Breast epithelium (tissue), 4 donors: ENCODE measurements around the gene GLIS2. TPM values are rescaled to one million over a fixed set of nuclear protein-coding genes. Genes with fewer than 3 reads are reported as not detected.

Source experiments
- DNase-seq, 2 donors: peaks; one replicate each; pipeline ENCODE4 v3.0.0-alpha.2; 2019; ENCODE audit warnings: low spot score in 2 of 2
- H3K27ac ChIP-seq, 2 donors: fragments of 200-600 bp; sonication (generic) in 1 of 2; one replicate each; pipeline ENCODE4 v1.5.1; 2016 to 2019; ENCODE audit warnings: mild to moderate bottlenecking in 1 of 2
- H3K27me3 ChIP-seq, 2 donors: fragments of 200-600 bp; sonication (generic) in 1 of 2; one replicate each; pipeline versions ENCODE4 v1.5.1 to v1.6.0; 2017 to 2019; ENCODE audit warnings: control low read depth in 1 of 2, mild to moderate bottlenecking in 1 of 2
- H3K36me3 ChIP-seq: fragments of 200-600 bp; one replicate; pipeline ENCODE4 v1.5.1; 2019
- H3K4me1 ChIP-seq, 2 donors: fragments of 200-600 bp; sonication (generic); one replicate each; pipeline ENCODE4 v1.5.1; 2016 to 2019; ENCODE audit warnings: control low read depth in 1 of 2
- H3K4me3 ChIP-seq, 3 donors: fragments of 200-600 bp; sonication (generic); 1 replicate in 2 of 3; 2 replicates in 1 of 3; pipeline ENCODE4 v1.5.1; 2016 to 2019; ENCODE audit warnings: mild to moderate bottlenecking in 3 of 3, moderate library complexity in 2 of 3
- H3K9me3 ChIP-seq, 2 donors: fragments of 200-600 bp; sonication (generic) in 1 of 2; one replicate each; pipeline ENCODE4 v1.5.1; 2016 to 2019; ENCODE audit warnings: control low read depth in 1 of 2
- POLR2A ChIP-seq: fragments of 450-650 bp; IDR thresholded peaks from one replicate; pipeline ENCODE4 v1.6.1; 2016; ENCODE audit warnings: antibody characterized with exemption, mild to moderate bottlenecking, moderate library complexity
- POLR2AphosphoS5 ChIP-seq, 3 donors: sonication (generic); formaldehyde crosslinking; IDR thresholded peaks; one replicate each; pipeline ENCODE4 v1.6.1; 2017; ENCODE audit warnings: antibody characterized with exemption in 3 of 3
- intact Hi-C: fragments of 100-400 bp; cut with DNase I; formaldehyde crosslinking; loops from one replicate; pipeline ENCODE4 v1.15.1; 2023; ENCODE audit warnings: low total_unique reads
- total RNA-seq, 3 donors: library from RNA; depleted of rRNA; stranded (reverse); fragments of >200 nt; gene quantifications; one replicate each; pipeline ENCODE4 v1.1.0, GENCODE V29; 2016
- TF ChIP-seq, protein P1 (sequence below), 3 donors: fragments of 450-650 bp; IDR thresholded peaks; one replicate each; pipeline ENCODE4 v1.5.1; 2016 to 2017; ENCODE audit warnings: antibody characterized with exemption in 3 of 3, mild to moderate bottlenecking in 3 of 3, moderate library complexity in 3 of 3

Gene GLIS2
- total RNA-seq, 3 donors from 2014 or later, result 0.96 to 3.9 (median 1.5) TPM

DNA sequence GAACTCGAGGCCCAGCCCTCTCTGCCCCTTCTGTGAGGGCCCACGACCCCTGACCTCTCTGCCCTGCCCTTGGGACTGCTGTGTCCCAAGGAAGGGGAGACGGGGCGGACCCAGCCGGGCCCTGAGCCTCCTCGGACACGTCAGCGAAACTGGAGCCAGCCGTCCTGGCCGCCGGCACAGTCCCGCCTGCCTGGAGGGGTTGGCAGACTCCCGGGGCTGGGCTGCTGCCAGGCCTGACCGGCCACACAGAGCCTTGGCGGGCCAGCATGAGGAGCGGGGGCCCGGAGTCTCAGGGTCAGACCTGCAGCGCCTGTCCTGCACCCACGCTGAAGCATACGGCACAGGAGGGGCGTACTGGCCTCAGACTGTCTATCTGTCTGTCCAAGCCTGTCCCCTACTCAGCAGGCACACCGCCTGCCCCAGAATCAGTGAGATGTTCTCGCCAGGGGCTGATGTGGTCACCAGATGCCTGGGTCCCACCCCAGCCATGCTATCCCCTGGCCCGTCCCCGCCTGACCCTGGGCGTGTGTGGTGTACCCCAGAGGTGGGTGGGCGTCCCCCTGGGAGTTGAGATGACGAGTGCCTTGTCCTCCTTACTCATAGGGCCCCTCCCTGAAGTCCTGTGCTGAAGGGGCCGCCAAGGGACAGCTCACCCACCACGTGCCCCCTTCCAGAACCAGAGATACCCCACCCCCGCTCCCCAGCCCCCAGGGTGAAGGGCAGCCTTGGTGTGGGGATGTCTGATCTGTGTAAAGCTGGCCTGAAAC, 60.4 kb downstream of the GLIS2 start:
- Histone ChIP-seq H3K27ac (peak overlapping the region; percentile 91 to 97), H3K4me1 (peaks cover 30 to 61% of the 10 kb centered on the region in 2 donors), H3K4me3 (peak overlapping the region; percentile 15 to 53 (median 17)), H3K9me3 (no peaks in the 10 kb centered on the region), H3K27me3 (no peaks in the 10 kb centered on the region), H3K36me3 (no peaks in the 10 kb centered on the region)
- intact Hi-C loops, result no loop called here
- TF ChIP-seq POLR2AphosphoS5 (IDR thresholded peaks at IDR 0.05) (peak in 2 of 3 donors; percentile 11 to 26), POLR2A (no peak)
- TF ChIP-seq, protein P1, sequence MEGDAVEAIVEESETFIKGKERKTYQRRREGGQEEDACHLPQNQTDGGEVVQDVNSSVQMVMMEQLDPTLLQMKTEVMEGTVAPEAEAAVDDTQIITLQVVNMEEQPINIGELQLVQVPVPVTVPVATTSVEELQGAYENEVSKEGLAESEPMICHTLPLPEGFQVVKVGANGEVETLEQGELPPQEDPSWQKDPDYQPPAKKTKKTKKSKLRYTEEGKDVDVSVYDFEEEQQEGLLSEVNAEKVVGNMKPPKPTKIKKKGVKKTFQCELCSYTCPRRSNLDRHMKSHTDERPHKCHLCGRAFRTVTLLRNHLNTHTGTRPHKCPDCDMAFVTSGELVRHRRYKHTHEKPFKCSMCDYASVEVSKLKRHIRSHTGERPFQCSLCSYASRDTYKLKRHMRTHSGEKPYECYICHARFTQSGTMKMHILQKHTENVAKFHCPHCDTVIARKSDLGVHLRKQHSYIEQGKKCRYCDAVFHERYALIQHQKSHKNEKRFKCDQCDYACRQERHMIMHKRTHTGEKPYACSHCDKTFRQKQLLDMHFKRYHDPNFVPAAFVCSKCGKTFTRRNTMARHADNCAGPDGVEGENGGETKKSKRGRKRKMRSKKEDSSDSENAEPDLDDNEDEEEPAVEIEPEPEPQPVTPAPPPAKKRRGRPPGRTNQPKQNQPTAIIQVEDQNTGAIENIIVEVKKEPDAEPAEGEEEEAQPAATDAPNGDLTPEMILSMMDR (IDR thresholded peaks at IDR 0.05), result no peak
- peak; percentile 47 to 71 for DNase-seq

DNA sequence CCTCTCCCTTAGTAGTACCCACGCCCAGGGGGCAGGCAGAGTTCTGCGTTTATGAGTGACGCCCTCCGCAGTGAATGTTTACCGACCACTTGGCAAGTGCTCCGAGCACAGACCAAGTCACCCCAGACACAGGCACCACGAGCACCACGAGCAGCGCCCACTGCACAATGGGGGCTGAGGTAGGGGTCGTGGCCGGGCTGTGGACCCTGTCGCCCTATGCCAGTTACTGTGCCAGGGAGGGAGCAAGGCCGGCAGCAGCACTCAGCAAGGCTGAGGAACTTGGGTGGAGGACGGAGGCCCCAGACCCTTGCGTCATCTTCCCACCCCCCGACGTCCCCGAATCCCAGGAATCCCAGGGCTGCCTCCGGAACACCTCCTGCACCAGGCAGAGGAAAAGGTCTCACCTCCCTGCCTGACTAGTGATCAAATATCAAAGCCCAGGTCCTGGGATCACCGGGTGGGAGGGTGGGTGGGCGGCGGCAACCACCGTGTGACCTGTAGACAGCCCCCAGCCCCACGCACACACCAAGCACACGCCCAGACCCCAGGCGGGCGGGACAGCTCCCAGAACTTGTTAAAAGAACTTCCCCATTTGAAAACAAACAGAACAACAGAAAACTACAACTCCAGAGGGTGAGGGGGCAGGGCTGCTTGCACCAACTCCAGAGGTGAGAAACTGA, 61.2 kb downstream of the GLIS2 start:
- DNase-seq, result no peak
- Histone ChIP-seq H3K4me3 (peak overlapping the region; percentile 15 to 53 (median 17)), H3K9me3 (no peaks in the 10 kb centered on the region), H3K27me3 (no peaks in the 10 kb centered on the region), H3K36me3 (peaks cover 2% of the 10 kb centered on the region), H3K4me1 (peaks cover 30 to 59% of the 10 kb centered on the region in 2 donors), H3K27ac (peak overlapping the region; percentile 91 to 97)
- intact Hi-C loops, result no loop called here
- TF ChIP-seq, protein P1 (IDR thresholded peaks at IDR 0.05), result no peak
- TF ChIP-seq POLR2A (no peak), POLR2AphosphoS5 (IDR thresholded peaks at IDR 0.05) (no peak)

DNA sequence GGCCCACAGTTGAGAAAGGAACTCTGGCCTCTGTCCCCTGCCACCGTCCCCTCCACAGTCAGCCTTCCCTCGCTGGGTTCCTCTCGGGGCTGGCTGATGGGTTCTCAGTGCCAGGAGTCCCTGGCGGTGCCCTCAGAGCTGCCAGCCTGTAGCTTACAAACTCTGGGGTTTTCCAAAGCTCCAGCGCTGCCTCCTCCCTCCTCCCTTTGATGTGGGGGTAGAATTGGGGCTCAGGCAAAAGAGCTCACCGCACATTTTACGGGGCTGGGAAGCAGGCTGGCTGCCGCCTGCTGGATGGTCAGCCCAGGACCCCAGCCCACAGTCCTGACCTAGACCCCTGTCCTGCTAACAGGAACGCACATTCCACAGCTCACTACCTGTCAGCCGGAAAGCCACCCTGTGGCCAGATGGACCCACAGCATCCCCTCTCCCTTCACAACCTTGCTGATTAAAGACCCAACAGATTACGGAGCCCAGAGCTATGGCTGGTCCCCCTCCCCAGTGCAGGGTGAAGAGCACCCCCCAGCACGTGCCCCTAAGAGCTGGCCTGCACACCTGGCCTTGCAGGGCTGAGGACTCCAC, 61.8 kb downstream of the GLIS2 start:
- no peak for DNase-seq
- Histone ChIP-seq H3K27ac (peak overlapping the region; percentile 91 to 97), H3K9me3 (no peaks in the 10 kb centered on the region), H3K27me3 (no peaks in the 10 kb centered on the region), H3K4me3 (peak overlapping the region in 1 of 3 donors; percentile 53), H3K36me3 (peaks cover 4% of the 10 kb centered on the region), H3K4me1 (peaks cover 30 to 59% of the 10 kb centered on the region in 2 donors)
- intact Hi-C loops, result no loop called here
- TF ChIP-seq POLR2A, result no peak
- TF ChIP-seq, protein P1 (IDR thresholded peaks at IDR 0.05), result peak in 1 of 3 donors; percentile 6

DNA sequence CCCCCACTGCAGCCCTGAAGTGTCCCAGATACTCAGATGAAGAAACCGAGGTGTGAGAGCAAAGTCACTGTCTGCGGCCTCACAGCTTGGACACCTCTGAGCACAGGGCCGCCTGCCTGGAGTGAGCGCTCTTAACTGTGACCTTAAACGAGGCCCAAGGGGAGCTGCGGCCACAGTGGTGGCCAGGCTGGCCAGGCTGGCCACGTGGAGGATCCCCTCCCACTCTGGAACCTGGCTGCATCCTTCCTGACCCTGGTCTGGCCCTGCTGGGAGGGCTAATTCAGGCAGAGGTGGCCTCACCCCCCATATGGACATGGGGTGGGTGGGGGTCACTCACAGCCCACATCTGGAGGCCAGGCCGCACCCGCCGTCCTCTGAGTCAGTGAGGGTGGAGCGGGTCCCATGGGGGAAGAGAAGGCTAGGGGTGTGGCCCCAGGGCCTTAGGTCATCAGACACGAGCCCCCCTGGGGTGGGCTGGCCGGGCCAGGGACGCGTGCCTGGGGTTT, 62.3 kb downstream of the GLIS2 start:
- no peak overlapping the region for H3K4me3 ChIP-seq
- no peaks in the 10 kb centered on the region for H3K27me3 ChIP-seq
- no peaks in the 10 kb centered on the region for H3K9me3 ChIP-seq
- H3K27ac ChIP-seq, result peak overlapping the region; percentile 91 to 97
- H3K4me1 ChIP-seq, result peaks cover 25 to 56% of the 10 kb centered on the region in 2 donors
- no peak for DNase-seq
- TF ChIP-seq POLR2A, result no peak
- TF ChIP-seq, protein P1 (IDR thresholded peaks at IDR 0.05), result no peak
- peak in 2 of 3 donors; percentile 42 to 80 for TF ChIP-seq POLR2AphosphoS5 (IDR thresholded peaks at IDR 0.05)
- peaks cover 4% of the 10 kb centered on the region for H3K36me3 ChIP-seq
- intact Hi-C loops, result no loop called here
